OCI-LY7 (cell line): ENCODE results near the gene CAND2. TPM values are rescaled to one million over a fixed set of nuclear protein-coding genes. Genes with fewer than 3 reads are reported as not detected.

Source experiments
- BruUV-seq: library from RNA; stranded (reverse); fragments of 400-500 nt; replicated peaks from 2 replicates; lab custom pipeline; 2021; lab: Mats Ljungman, UMichigan
- CTCF ChIA-PET: fragments of 300-600 bp; sonication (Branson Sonifier 250); formaldehyde crosslinking; loops from one replicate; lab custom pipeline; 2022; ENCODE audit warnings: antibody characterized with exemption; ENCODE audit not compliant: unreplicated experiment; lab: Charles Lee
- POLR2A ChIA-PET: fragments of 300-600 bp; sonication (Branson Sonifier 250); formaldehyde crosslinking; loops from one replicate; lab custom pipeline; 2022; ENCODE audit warnings: antibody characterized with exemption; lab: Charles Lee
- DNase-seq: peaks from one replicate; pipeline ENCODE4 v3.0.0-alpha.2; 2015; ENCODE audit warnings: low spot score
- H2AFZ ChIP-seq: fragments of 200-600 bp; sonication (generic), shearing (Covaris generic); 2 replicates; pipeline ENCODE4 v1.6.1; 2014; ENCODE audit warnings: mild to moderate bottlenecking, antibody characterized with exemption, low read length, moderate library complexity
- H3K27ac ChIP-seq: fragments of 200-600 bp; sonication (generic); 2 replicates; pipeline ENCODE4 v1.5.1; 2014; ENCODE audit warnings: mixed run types, low read depth, mild to moderate bottlenecking, moderate library complexity, low read length, inconsistent platforms; ENCODE audit not compliant: poor library complexity, severe bottlenecking
- H3K36me3 ChIP-seq: fragments of 200-600 bp; sonication (generic); 2 replicates; pipeline ENCODE4 v1.6.1; 2014; ENCODE audit warnings: mild to moderate bottlenecking, antibody characterized with exemption, low read length, moderate library complexity, mixed read lengths; ENCODE audit not compliant: insufficient read depth
- H3K4me1 ChIP-seq: fragments of 200-600 bp; sonication (generic); 2 replicates; pipeline ENCODE4 v1.5.1; 2014; ENCODE audit warnings: mild to moderate bottlenecking, low read length; ENCODE audit not compliant: insufficient read depth, poor library complexity, severe bottlenecking
- H3K4me2 ChIP-seq: fragments of 200-600 bp; sonication (generic); 2 replicates; pipeline ENCODE4 v1.6.1; 2014; ENCODE audit warnings: mild to moderate bottlenecking, low read length
- H3K4me3 ChIP-seq: fragments of 200-600 bp; sonication (generic); 2 replicates; pipeline ENCODE4 v1.5.1; 2014; ENCODE audit warnings: mild to moderate bottlenecking, low read depth, low read length; ENCODE audit not compliant: poor library complexity, severe bottlenecking
- H3K79me2 ChIP-seq: fragments of 200-600 bp; sonication (generic); 2 replicates; pipeline ENCODE4 v1.6.1; 2016; ENCODE audit warnings: low read depth, mild to moderate bottlenecking, low read length, moderate library complexity, mixed read lengths; ENCODE audit not compliant: insufficient read depth
- H3K9me2 ChIP-seq: fragments of 200-600 bp; sonication (generic); 2 replicates; pipeline ENCODE4 v1.6.1; 2016; ENCODE audit warnings: mild to moderate bottlenecking, low read length, mixed read lengths; ENCODE audit not compliant: insufficient read depth
- H3K9me3 ChIP-seq: fragments of 200-600 bp; sonication (generic); 2 replicates; pipeline ENCODE4 v1.6.1; 2014; ENCODE audit warnings: mild to moderate bottlenecking, mixed run types, low read length, mixed read lengths
- H4K20me1 ChIP-seq: fragments of 200-600 bp; sonication (generic); 2 replicates; pipeline ENCODE4 v1.6.1; 2014; ENCODE audit warnings: mild to moderate bottlenecking, antibody characterized with exemption, low read length, moderate library complexity, mixed read lengths; ENCODE audit not compliant: insufficient read depth
- EZH2phosphoT487 ChIP-seq: fragments of 200-600 bp; sonication (generic); IDR thresholded peaks from 2 replicates; pipeline ENCODE4 v1.6.1; 2018; ENCODE audit warnings: low read depth, borderline replicate concordance, mild to moderate bottlenecking, mixed run types, antibody characterized with exemption, low read length, moderate library complexity, mixed read lengths
- intact Hi-C: fragments of 100-400 bp; cut with micrococcal nuclease; formaldehyde crosslinking; loops from one replicate; pipeline ENCODE4 v1.10.0; 2022; ENCODE audit not compliant: unreplicated experiment
- total RNA-seq, 2 experiments: library from RNA; depleted of rRNA in 1 of 2; stranded (reverse); fragments of >200 nt in 1 of 2; shearing (Covaris generic) in 1 of 2; gene quantifications; 2 replicates each; pipeline ENCODE4 v1.2.3, GENCODE V29; 2014 to 2022
- TF ChIP-seq, protein P1 (sequence below): fragments of 200-600 bp; sonication (generic); conservative IDR thresholded peaks from 2 replicates; pipeline ENCODE4 v1.5.1; 2014; ENCODE audit warnings: mild to moderate bottlenecking, antibody characterized with exemption, low read length, moderate library complexity, mixed read lengths

Gene CAND2
- total RNA-seq, 2 experiments from 2014 or later: 4.1 to 11.0 TPM

DNA sequence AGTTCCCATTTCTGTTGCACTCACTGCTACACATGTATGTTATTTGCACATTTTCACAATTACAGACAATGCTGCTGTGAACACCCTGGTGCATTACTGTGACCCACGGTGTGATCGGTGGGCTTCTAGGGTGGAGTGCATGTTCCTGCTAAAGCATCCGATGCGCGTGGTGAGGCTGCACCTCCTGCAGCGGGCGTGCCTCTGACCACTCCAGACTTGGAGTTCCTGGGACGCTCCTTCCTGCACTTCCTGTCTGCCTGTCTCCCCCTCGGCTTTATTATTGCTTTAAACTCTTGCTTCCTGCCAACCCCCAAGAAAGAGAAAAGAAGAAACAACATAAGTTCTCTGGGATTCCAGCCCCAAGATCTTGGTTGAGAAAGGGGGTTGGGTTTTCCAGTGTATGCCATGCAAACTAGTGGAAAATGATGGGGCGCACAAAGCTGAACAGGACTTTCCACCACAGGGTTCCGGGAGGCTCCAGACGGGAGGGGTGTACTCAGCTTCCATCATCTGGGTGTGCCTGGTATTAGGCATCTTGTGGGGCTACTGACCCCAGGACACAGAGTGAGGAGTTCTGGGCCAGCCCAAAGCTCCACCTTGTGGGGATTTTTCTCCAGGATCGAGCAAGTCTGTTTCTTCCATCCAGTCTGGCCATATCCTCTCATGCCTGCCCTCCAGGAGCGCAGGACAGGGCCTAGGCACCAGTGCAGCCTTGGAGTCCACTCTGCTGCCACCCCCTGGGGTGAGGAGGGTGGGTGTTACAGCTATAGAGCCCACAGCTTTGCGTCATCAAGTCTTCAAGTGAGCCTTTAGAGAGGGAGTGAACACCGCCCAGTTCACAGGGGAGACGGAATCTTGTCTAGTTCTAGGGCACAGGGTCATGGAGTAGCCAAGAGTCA lies 33.7 kb downstream of the CAND2 start:
- no peak overlapping the region for H2AFZ ChIP-seq
- H3K4me3 ChIP-seq: no peak overlapping the region
- H3K9me3 ChIP-seq: no peaks in the 10 kb centered on the region
- H3K36me3 ChIP-seq: peaks cover 62% of the 10 kb centered on the region
- H3K4me1 ChIP-seq: peaks cover 23% of the 10 kb centered on the region
- intact Hi-C loops: no loop called here
- H3K79me2 ChIP-seq: no peaks in the 10 kb centered on the region
- H4K20me1 ChIP-seq: peaks cover 14% of the 10 kb centered on the region; the same call in 1 of the 2 replicates
- no peak overlapping the region for H3K27ac ChIP-seq
- DNase-seq: no peak
- H3K9me2 ChIP-seq: no peaks in the 10 kb centered on the region
- ChIA-PET CTCF (no interaction called here), POLR2A (interaction anchor here (0.7 to 1.2 kb wide), 2 partner anchors 9 to 11 kb away, joined by 3 read pairs; partner anchors contain the start of gene RPL32)
- no peak overlapping the region for H3K4me2 ChIP-seq
- TF ChIP-seq, protein P1, sequence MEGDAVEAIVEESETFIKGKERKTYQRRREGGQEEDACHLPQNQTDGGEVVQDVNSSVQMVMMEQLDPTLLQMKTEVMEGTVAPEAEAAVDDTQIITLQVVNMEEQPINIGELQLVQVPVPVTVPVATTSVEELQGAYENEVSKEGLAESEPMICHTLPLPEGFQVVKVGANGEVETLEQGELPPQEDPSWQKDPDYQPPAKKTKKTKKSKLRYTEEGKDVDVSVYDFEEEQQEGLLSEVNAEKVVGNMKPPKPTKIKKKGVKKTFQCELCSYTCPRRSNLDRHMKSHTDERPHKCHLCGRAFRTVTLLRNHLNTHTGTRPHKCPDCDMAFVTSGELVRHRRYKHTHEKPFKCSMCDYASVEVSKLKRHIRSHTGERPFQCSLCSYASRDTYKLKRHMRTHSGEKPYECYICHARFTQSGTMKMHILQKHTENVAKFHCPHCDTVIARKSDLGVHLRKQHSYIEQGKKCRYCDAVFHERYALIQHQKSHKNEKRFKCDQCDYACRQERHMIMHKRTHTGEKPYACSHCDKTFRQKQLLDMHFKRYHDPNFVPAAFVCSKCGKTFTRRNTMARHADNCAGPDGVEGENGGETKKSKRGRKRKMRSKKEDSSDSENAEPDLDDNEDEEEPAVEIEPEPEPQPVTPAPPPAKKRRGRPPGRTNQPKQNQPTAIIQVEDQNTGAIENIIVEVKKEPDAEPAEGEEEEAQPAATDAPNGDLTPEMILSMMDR: no peak
- TF ChIP-seq EZH2phosphoT487: no peak
- no TSS peak for BruUV-seq

DNA sequence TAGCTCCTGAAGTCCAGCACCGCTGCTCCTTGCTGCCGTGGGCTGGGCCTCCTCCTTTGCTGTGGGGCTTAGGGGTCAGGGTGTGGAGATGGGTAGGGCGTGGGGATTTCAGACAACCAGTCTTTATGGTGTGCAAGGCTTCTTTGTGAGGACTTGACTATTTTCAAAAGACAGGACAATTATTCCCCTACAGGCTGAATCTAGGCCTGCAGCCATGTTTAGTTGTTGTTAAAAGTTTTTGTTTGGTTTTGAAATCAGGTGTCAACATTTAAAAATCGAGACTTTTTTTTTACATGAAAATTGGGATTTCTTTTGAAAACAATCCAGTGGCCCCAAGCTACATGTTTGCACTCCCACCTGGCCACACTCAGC lies 34.3 kb downstream of the CAND2 start:
- no TSS peak for BruUV-seq
- no peaks in the 10 kb centered on the region for H3K9me3 ChIP-seq
- peaks cover 18% of the 10 kb centered on the region for H4K20me1 ChIP-seq
- ChIA-PET POLR2A (interaction anchor here (0.7 to 1.2 kb wide), 2 partner anchors 9 to 11 kb away, joined by 3 read pairs; partner anchors contain the start of gene RPL32), CTCF (no interaction called here)
- intact Hi-C loops: no loop called here
- no peaks in the 10 kb centered on the region for H3K79me2 ChIP-seq
- TF ChIP-seq EZH2phosphoT487: no peak
- TF ChIP-seq, protein P1: peak; percentile 56
- H3K27ac ChIP-seq: peak overlapping the region; percentile 50
- peaks cover 69% of the 10 kb centered on the region for H3K36me3 ChIP-seq
- H3K9me2 ChIP-seq: no peaks in the 10 kb centered on the region
- H3K4me3 ChIP-seq: no peak overlapping the region
- no peak for DNase-seq
- H2AFZ ChIP-seq: no peak overlapping the region
- no peak overlapping the region for H3K4me2 ChIP-seq
- peaks cover 23% of the 10 kb centered on the region for H3K4me1 ChIP-seq
